HG02588 (cell line): Measurements from ENCODE around the gene ZNF366.

ENCODE experiments used
- ATAC-seq: cut with Tn5 transposase; IDR thresholded peaks from one replicate; pipeline ENCODE4 v1.9.1; 2021; ENCODE audit warnings: mild to moderate bottlenecking, moderate library complexity; ENCODE audit not compliant: unreplicated experiment

The ZNF366 gene

GRCh38 chr5:72441862-72442540 lies 65.2 kb downstream of the ZNF366 start:
- ATAC-seq, result no peak

DNA sequence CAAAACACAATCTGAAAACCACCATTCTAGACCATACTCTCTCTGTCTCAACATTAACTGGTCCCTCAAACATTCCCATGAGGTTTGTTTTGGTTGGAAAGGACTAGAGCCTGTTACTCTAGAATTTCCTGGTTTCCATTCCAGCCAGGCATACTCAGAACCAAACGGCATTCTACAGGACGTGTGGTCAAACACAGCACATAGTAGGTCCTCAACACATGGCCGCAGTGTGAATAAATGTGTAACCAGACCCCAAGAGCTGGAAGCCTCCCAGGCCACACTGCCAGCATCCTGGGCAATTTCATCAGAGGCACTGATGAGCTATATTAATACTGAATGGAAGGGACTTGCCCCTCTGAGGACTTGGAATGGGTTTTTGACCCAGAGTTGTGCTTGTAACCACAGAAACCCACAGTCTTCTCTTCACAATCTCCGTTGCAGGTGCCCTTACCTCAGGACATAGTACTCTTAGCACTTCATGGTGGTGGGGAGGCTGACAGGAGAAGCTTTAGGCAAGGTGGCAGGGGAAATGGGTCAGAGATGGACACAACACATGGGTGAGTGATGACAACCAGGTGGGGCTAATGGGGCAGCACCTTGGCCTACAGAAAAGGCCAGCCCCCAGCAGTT lies 66.0 kb downstream of the ZNF366 start:
- ATAC-seq, result no peak

- peak; percentile 46 for ATAC-seq
Observed at GRCh38 chr5:72440207-72440638, 67.0 kb downstream of the ZNF366 start.

- no peak for ATAC-seq
Observed at GRCh38 chr5:72439192-72439591, 68.0 kb downstream of the ZNF366 start.

GRCh38 chr5:72438141-72438540 lies 69.1 kb downstream of the ZNF366 start:
- ATAC-seq, result no peak

DNA sequence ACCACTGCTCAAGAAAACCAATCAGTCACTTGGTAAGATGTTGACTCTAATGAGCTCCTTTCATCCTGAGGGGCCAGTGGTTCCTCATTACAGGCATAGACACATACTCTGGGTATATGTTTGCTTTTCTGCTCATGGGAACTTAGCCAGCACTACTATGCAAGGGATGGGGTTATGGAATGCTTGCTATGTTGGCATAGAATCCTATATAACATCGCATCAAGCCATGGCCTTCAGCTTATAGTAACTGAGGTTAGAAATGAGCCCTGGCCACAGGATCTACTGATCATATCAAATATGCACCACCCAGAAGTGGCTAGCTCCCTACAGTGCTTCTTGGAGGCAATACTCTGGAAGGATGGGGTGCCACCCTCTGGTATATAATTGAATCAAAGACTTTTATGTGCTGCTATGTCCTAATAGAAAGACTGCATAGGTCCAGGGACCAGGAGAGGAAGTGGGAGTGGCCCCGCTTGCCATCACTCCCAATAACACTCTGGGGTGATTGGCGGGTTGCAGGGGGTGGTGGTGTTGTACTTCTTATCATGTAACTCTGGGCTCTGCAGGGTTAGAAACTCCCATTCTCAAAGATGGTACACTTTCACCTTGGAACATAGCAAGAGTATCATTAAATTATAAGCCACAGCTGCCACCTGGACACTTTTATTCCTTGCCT lies 70.3 kb downstream of the ZNF366 start:
- ATAC-seq, result no peak

- ATAC-seq, result no peak
Observed at GRCh38 chr5:72434781-72435437, 72.3 kb downstream of the ZNF366 start.

GRCh38 chr5:72434056-72434780 lies 73.0 kb downstream of the ZNF366 start:
- ATAC-seq, result no peak

DNA sequence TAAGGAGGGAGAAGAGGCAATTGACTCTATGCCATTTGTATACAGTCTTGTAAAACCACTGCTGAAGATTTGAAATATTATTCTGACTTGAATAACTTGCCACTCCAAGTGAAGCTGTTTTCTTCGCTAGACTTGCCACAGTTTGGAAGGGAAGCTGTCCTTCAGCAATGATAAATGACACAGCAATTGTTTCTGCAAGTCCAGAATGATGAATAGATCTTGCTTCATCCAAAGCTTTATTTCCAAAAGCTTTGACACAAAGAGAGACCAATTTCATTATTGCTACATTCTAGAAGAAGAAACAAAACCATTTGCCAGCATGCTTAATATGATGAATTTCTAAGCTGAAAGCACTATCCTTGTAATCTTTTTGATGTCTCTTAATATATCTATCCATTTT lies 73.7 kb downstream of the ZNF366 start:
- no peak for ATAC-seq

DNA sequence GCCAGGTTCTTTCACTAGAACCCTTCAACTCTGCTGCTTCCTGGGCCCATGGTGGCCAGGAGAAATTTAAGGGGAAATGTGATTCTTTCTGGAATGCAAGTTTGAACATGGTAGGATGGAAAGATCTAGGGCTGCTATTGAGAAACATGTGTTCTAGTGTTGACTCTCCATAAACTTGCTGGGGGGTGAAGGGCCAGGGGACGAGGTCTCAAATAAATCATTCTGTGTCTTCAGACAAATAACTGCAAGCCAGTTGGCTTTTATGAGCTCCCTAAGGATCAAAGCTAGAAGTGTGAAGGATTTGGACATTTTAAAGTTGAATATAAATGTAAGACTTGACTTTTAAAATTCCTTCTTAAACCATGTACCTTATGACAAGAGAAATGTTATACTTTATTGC lies 78.5 kb downstream of the ZNF366 start:
- no peak for ATAC-seq

- peak; percentile 80 for ATAC-seq
Observed at GRCh38 chr5:72427488-72428437, 79.4 kb downstream of the ZNF366 start.

GRCh38 chr5:72427016-72427415 lies 80.2 kb downstream of the ZNF366 start:
- no peak for ATAC-seq

GRCh38 chr5:72426019-72426418 lies 81.2 kb downstream of the ZNF366 start:
- ATAC-seq, result no peak

DNA sequence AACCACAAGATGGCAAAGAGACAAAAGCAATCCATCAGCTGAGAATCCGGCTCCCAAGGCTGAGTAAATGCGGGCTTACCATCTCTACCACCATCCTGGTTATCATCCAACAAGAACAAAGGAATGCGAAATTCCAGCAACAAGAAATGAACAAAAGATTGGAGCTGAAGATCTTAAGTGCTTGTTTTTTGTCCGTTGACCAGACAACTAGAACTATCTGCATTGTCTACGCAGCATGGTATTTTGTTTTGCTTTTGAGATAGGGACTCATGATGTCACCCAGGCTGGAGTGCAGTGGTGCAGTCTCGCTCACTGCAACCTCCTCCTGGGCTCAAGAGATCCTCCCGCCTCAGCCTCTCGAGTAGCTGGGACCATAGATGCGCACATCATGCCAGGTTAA lies 88.9 kb downstream of the ZNF366 start:
- no peak for ATAC-seq

- ATAC-seq, result no peak
Observed at GRCh38 chr5:72417333-72418062, 89.7 kb downstream of the ZNF366 start.

DNA sequence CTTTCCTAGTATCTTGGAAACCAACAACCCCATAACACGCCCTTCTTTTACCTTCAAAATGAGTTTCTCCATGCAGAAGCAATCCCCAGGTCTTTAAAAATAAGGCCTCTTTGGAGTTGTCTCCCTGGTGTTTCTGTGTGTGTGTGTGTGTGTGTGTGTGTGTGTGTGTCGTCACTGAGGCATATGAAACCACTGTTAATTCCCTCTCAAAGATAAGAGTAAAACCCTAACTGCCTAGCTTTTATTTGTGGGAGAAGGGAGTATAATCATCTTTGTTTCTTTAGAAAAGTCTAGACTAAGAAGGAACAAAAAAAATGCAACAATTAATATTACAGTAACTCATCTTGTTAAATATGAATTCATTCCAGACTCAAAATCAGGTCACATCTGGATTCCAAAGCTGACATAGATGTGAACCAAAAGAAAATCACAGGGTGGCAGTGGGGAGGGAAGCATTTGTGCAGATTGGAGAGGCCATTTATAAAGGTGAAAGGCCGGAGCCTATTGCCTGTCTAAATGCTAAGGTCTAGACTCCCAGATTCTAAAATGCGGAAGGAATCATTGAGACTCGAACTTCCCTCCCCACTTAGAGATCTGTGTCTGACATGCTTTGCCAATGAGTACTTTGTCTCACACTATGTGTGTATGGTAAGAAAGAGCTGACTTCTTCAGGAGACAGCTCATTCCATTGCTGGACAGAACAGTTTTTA lies 91.4 kb downstream of the ZNF366 start:
- no peak for ATAC-seq

DNA sequence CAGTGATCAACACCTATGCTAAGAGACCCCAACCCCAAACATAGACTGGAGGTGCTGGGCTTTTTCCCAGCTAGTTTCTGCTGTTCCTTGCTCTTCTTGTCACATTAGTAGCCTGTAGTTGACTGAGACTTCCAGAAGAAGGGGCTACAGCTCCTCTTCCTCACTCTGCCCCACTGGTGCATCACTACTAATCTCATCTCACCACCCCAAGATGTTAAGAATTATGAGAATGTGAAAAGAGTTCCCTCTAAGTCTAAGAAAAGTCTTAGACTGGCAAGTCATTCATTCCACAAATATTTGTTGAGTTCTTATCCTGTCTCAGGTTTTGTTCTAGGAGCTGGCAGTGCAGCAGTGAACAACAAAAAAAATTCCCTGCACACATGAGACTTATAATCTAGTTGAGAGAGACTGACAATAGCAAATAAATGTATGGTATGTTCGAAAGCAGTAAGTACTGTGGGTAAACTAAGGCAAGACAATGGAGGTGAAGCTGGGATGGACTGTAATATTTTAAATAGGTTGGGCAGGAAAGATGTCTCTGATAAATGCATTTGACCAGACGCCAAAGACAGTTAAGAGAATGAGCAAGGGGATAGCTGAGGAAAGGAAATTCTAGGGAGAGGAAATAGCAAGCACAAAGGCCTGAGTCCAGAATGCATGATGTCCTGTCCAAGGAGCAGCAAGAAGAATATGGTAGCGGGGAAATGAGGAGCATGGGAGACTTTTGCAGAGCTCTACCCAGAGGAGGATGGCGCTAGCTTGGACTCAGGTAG lies 94.7 kb downstream of the ZNF366 start:
- no peak for ATAC-seq
